Raji (cell line): ENCODE measurements around the gene CAMTA1.

ENCODE experiments used
- POLR2A ChIP-seq: IDR thresholded peaks from 2 replicates; pipeline ENCODE4 v1.6.1; 2011; ENCODE audit warnings: low read depth, low read length, control low read depth; ENCODE audit not compliant: insufficient read depth

The CAMTA1 gene

GRCh38 chr1:6913086-6913485, 127.8 kb downstream of the CAMTA1 start:
- TF ChIP-seq POLR2A: no peak

GRCh38 chr1:6914706-6915105, 129.5 kb downstream of the CAMTA1 start:
- TF ChIP-seq POLR2A: no peak

DNA sequence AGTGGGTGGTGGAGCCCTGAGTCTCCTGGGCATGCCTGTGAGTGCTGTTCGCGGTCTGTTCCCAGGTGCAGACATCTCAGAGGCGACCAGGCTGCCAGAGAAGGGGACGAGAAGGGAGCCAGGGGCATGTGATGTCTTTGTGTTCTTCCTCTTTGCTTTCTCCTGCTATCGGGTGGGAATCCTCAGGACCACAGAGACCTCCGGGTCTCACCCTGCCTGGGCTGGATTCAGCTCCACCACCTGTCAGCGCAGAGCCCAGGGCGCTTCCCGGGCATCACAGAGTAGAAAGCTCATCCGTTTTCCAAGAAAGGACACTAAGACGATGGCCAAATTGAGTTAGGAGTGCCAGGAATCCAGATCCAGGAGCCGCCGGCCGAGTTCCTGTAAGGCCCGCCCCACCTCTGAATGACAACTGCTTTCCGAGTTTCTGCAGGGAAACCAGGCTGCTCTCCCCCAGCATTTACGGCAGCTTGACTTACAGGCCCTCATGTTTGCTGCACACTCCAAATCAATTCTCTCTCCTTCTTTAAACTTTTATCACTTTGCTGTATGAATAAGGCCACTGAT, 130.8 kb downstream of the CAMTA1 start:
- TF ChIP-seq POLR2A: no peak

DNA sequence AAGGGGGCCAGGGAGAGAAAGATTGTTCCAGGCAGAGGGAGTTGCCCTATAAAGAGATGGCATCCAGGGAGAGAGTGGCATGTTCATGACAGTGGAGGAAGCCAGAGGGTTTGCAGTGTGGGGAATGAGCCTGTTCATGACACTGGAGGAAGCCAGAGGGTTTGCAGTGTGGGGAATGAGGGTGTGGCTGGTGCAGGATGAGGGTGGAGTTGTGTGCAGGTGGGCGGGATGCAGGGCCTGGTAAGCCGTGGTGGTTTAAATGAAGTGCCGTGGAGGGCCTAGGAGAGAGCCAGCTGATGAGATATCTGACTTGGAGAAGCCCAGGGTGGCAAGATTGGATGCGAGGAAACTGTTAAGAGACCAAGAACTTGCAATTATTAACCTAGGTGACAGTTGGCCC, 131.8 kb downstream of the CAMTA1 start:
- no peak for TF ChIP-seq POLR2A

DNA sequence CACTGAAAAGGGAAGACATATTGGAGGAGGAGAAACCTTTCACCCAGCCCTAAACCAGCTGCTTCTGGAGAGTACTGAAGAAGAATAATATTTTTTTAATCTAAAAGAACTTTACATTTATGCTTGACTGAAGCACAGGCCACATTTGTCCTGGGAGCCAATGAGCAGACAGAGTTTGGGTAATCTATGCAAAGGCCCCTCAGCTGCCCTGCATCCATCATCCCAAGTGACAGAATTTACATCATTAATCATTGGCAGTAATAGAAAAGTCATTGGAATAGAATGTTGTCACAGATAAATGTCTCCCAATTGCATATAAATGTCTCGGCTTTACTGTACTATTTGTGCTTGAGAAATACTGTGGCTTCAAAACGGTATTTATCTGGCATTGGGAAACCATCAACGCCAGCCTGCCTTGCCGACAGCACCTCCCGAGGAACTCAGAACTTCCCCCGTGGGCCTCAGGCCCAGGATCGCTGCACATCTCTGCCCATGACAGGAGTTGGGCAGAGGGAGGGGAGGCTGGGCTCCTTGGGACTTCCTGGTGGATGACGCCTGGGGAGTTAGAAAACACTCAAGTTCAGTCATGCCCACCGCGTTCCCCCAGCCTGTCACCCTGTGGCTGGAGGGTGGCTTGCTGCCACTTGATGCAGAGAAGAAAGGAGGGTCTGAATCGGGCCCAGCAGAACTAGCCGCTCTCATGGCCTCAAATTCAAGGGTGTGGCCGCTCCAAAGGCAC, 133.1 kb downstream of the CAMTA1 start:
- TF ChIP-seq POLR2A: no peak

DNA sequence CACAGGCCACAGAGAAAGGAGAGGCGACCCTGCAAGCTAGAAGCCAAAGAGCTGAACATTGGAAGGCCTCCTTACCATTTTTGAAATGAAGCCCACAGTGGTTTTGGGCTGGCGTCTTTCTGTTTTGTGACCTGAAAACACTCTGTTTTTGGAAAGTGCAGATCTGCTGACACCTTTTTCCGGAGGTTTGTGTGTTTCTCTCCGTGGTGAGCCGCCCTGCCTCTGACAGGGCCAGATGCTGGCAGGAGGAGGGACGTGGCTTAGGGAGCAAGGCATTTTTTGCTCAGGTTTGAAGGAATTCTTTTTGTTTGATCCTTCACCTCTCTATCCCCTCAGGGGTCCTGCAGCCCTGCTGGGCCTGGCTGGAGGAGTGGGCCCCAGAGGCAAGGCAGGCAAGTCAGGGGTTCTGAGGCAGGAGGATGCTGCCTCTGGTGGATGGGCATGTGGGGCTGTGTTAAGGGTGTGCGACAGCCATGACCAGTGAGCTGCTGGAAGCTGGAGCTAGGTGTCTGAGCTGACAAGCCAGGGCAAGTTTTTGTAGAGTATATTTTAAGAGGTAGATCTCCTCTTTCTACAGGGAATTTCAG, 133.8 kb downstream of the CAMTA1 start:
- no peak for TF ChIP-seq POLR2A

DNA sequence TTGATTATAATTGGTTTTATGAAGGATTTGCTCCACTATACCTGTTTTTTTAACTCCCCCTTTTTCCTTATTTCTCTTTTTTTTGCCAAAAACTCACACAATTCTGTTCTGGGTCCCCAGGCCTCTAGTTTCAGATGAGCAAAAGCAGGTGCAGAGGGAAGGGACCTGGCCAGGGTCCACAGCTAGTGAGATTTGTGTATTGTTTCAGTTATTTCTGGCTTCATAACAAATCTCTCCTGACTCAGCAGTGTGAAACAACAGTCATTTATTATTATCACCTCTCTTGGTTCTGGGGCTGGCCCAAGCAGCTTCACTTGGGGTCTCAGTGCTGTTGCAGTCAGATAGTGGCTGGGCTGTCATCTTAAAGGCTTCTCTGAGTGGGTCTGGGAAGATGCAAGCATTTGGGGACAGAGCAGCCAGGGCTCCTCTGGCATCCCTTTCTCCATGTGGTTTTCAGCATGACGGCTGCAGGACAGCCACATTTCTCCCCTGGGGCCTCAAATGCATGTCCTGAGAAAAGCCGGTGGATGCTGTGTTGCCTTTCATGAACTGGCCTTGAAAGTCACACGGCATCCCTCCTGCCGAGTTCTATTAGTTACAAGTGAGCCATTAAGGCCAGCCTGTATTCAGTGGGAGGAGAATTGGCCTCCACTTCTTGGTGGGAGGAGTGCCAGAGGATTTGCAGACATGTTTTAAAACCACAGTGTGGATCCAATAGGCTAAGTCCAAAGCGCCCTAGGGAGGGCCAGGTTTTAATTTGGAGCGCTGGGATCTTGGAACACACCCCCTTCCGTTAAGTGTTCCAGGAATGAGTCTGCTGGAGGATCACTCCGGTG, 137.1 kb downstream of the CAMTA1 start:
- TF ChIP-seq POLR2A: no peak

- no peak for TF ChIP-seq POLR2A
Observed at GRCh38 chr1:6923012-6923411, 137.8 kb downstream of the CAMTA1 start.

- no peak for TF ChIP-seq POLR2A
Observed at GRCh38 chr1:6923416-6923815, 138.2 kb downstream of the CAMTA1 start.

DNA sequence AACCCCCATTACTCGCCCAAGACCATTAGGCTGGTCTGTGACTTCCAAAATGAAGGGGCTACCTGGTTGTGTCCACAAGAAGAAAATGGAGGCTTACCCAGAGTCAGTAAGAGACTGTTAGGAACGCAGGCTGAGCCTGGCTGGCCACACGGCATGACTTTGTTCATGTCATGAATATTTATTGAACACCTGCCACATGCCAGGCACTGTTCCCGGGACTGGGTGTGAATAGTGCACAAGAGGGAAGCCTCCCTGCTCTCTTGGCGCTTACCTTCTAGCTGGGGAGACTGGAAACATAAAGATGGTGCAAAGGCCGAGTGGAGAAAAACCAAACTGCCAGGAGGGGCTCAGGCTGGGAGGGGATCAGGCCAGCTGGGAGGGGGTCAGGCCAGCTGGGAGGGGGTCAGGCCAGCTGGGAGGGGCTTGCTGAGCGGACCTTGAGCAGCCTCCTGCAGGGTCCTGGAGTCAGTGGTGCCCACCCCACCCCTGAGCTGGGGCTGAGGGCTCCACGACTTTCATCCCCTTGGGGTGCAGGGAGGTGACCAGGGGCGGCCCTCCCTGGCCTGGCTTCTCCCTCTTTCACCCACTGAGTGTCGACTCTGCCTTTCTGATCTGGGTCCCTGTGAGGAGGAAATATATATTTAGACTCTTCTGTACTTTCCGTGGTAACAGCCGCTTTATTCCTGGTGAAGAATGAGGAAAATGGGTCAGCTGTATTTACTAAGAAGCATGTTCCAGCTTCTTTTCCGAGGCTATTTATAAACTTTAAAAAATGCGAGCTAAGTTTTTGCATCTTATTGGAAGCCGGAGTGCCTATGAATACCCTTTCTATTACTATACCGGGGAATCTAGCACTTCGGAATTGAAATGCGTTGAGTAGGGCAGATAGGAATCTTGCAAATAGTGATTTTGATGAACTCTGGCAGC, 139.0 kb downstream of the CAMTA1 start:
- no peak for TF ChIP-seq POLR2A

GRCh38 chr1:6924891-6925290, 139.6 kb downstream of the CAMTA1 start:
- no peak for TF ChIP-seq POLR2A

- no peak for TF ChIP-seq POLR2A
Observed at GRCh38 chr1:6927626-6928025, 142.4 kb downstream of the CAMTA1 start.

- no peak for TF ChIP-seq POLR2A
Observed at GRCh38 chr1:6928106-6928885, 143.0 kb downstream of the CAMTA1 start.
